SK-N-SH (cell line): ENCODE measurements around the gene DCAF17. TPM values are rescaled to one million over a fixed set of nuclear protein-coding genes. Genes with fewer than 3 reads are reported as not detected.

Experiments
- CTCF ChIA-PET: fragments of 300-600, 350-600 bp; formaldehyde crosslinking; extraction: SDS; loops from one replicate; lab custom pipeline; 2021; lab: Yijun Ruan, JAX
- POLR2A ChIA-PET: fragments of 350-600 bp; sonication (Branson Sonifier 250); formaldehyde crosslinking; extraction: SDS; loops from one replicate; lab custom pipeline; 2020; ENCODE audit warnings: antibody characterized with exemption, inconsistent platforms; lab: Yijun Ruan, JAX
- DNase-seq: peaks from one replicate; pipeline ENCODE4 v3.0.0; 2012
- H2AFZ ChIP-seq: fragments of 200-600 bp; sonication (generic); 2 replicates; pipeline ENCODE4 v1.8.1; 2016; ENCODE audit warnings: antibody characterized with exemption, mild to moderate bottlenecking, low read depth
- H3F3A ChIP-seq: fragments of 200-600 bp; sonication (generic); replicated peaks from 2 replicates; pipeline ENCODE3; 2016; ENCODE audit warnings: antibody characterized with exemption, mild to moderate bottlenecking; ENCODE audit not compliant: insufficient read depth
- H3K27ac ChIP-seq, 2 experiments: fragments of 200-500 bp in 1 of 2; fragments of 200-600 bp in 1 of 2; sonication (Bioruptor generic) in 1 of 2; sonication (generic), shearing (Covaris generic) in 1 of 2; 2 replicates each; pipeline versions ENCODE4 v1.5.1 to v1.6.1; 2014 to 2016; ENCODE audit warnings: low read depth in 2 of 2, inconsistent platforms in 1 of 2, low read length in 1 of 2, mild to moderate bottlenecking in 1 of 2, mixed read lengths in 1 of 2
- H3K27me3 ChIP-seq: fragments of 200-600 bp; sonication (generic), shearing (Covaris generic); 2 replicates; pipeline ENCODE4 v1.6.1; 2016; ENCODE audit warnings: mixed run types; ENCODE audit not compliant: insufficient read depth
- H3K36me3 ChIP-seq, 2 experiments: fragments of 200-500 bp in 1 of 2; fragments of 200-600 bp in 1 of 2; sonication (Bioruptor generic) in 1 of 2; sonication (generic) in 1 of 2; replicated peaks in 1 of 2; 2 replicates each; pipeline versions ENCODE3 to v1.5.1; 2014 to 2016; ENCODE audit warnings: low read length in 1 of 2, mild to moderate bottlenecking in 1 of 2; ENCODE audit not compliant: insufficient read depth in 2 of 2, control insufficient read depth in 1 of 2
- H3K4me1 ChIP-seq, 2 experiments: fragments of 200-500 bp in 1 of 2; fragments of 200-600 bp in 1 of 2; sonication (Bioruptor generic) in 1 of 2; sonication (generic), shearing (Covaris generic) in 1 of 2; 2 replicates each; pipeline versions ENCODE4 v1.5.1 to v1.6.1; 2014 to 2016; ENCODE audit warnings: low read depth in 1 of 2, low read length in 1 of 2, mixed run types in 1 of 2; ENCODE audit not compliant: insufficient read depth in 2 of 2, control insufficient read depth in 1 of 2
- H3K4me2 ChIP-seq: fragments of 200-600 bp; sonication (generic), shearing (Covaris generic); 2 replicates; pipeline ENCODE4 v1.6.1; 2017; ENCODE audit warnings: mixed run types
- H3K4me3 ChIP-seq, 2 experiments: fragments of 200-500 bp in 1 of 2; fragments of 200-600 bp in 1 of 2; sonication (Bioruptor generic) in 1 of 2; sonication (generic), shearing (Covaris generic) in 1 of 2; 2 replicates each; pipeline versions ENCODE4 v1.5.1 to v1.8.1; 2014 to 2016; ENCODE audit warnings: low read depth in 2 of 2, inconsistent platforms in 1 of 2, low read length in 1 of 2, mild to moderate bottlenecking in 1 of 2, mixed read lengths in 1 of 2, moderate library complexity in 1 of 2
- H3K79me2 ChIP-seq: fragments of 200-600 bp; sonication (generic); 2 replicates; pipeline ENCODE4 v1.8.1; 2017; ENCODE audit warnings: mild to moderate bottlenecking; ENCODE audit not compliant: insufficient read depth
- H3K9ac ChIP-seq: fragments of 200-600 bp; sonication (generic); 2 replicates; pipeline ENCODE4 v1.6.1; 2017; ENCODE audit warnings: mixed run types
- H3K9me2 ChIP-seq: fragments of 200-600 bp; sonication (generic); 2 replicates; pipeline ENCODE4 v1.6.1; 2017; ENCODE audit warnings: mixed run types
- H3K9me3 ChIP-seq: fragments of 200-600 bp; sonication (generic); 2 replicates; pipeline ENCODE4 v1.6.1; 2017; ENCODE audit warnings: mixed run types, mild to moderate bottlenecking, moderate library complexity
- H4K20me1 ChIP-seq: fragments of 200-600 bp; sonication (generic); 2 replicates; pipeline ENCODE4 v1.6.1; 2017; ENCODE audit warnings: mild to moderate bottlenecking, mixed run types; ENCODE audit not compliant: insufficient read depth
- EP300 ChIP-seq, 2 experiments: IDR thresholded peaks; 2 replicates each; pipeline versions ENCODE4 v1.4.0 to v1.6.1; 2012; ENCODE audit warnings: borderline replicate concordance in 1 of 2, low read depth in 1 of 2, low read length in 1 of 2
- FOSL2 ChIP-seq: IDR thresholded peaks from 2 replicates; pipeline ENCODE4 v1.4.0; 2012; ENCODE audit warnings: low read depth, mild to moderate bottlenecking, moderate library complexity, borderline replicate concordance
- FOXM1 ChIP-seq: IDR thresholded peaks from 2 replicates; pipeline ENCODE4 v1.4.0; 2012; ENCODE audit warnings: low read depth, mild to moderate bottlenecking
- JUND ChIP-seq: IDR thresholded peaks from 2 replicates; pipeline ENCODE4 v1.4.0; 2012
- MEF2A ChIP-seq: IDR thresholded peaks from 2 replicates; pipeline ENCODE4 v1.4.0; 2012; ENCODE audit warnings: low read depth, borderline replicate concordance
- MXI1 ChIP-seq: IDR thresholded peaks from 2 replicates; pipeline ENCODE4 v1.6.1; 2012; ENCODE audit warnings: mild to moderate bottlenecking, low read depth, low read length, improper control_type of control experiment
- RCOR1 ChIP-seq: fragments of 150-350 bp; IDR thresholded peaks from 2 replicates; pipeline ENCODE4 v1.6.1; 2017; ENCODE audit warnings: antibody characterized with exemption, low read length
- RFX5 ChIP-seq: IDR thresholded peaks from 2 replicates; pipeline ENCODE4 v1.6.1; 2012; ENCODE audit warnings: mild to moderate bottlenecking, improper control_type of control experiment, low read length
- RXRA ChIP-seq: IDR thresholded peaks from 2 replicates; pipeline ENCODE4 v1.4.0; 2012; ENCODE audit warnings: low read depth, mild to moderate bottlenecking, borderline replicate concordance
- SMC3 ChIP-seq: IDR thresholded peaks from 2 replicates; pipeline ENCODE4 v1.6.1; 2012; ENCODE audit warnings: low read depth, low read length, improper control_type of control experiment
- TAF1 ChIP-seq: IDR thresholded peaks from 2 replicates; pipeline ENCODE4 v1.6.1; 2012; ENCODE audit warnings: low read depth, mild to moderate bottlenecking, low read length, moderate library complexity, borderline replicate concordance
- WGBS: methylation state at CpG from one replicate; pipeline ENCODE4 v1.1.6; 2017; ENCODE audit warnings: low lambda C conversion rate; 5-methylcytosine and 5-hydroxymethylcytosine counted together
- polyA plus RNA-seq, 3 experiments: library from polyadenylated mRNA; depleted of rRNA; stranded (reverse); fragments of >200 nt; gene quantifications; 2 replicates each; pipeline ENCODE4 v1.2.3, GENCODE V29; 2012
- TF ChIP-seq, protein P1 (sequence below): fragments of 150-350 bp; IDR thresholded peaks from 2 replicates; pipeline ENCODE4 v1.6.1; 2016; ENCODE audit warnings: mild to moderate bottlenecking, low read depth, low read length
- TF ChIP-seq, protein P2 (sequence below): IDR thresholded peaks from 2 replicates; pipeline ENCODE4; 2012
- TF ChIP-seq, protein P3 (sequence below): IDR thresholded peaks from 2 replicates; pipeline ENCODE4 v1.4.0; 2012; ENCODE audit warnings: low read depth, borderline replicate concordance
- TF ChIP-seq, protein P4 (sequence below): IDR thresholded peaks from 2 replicates; pipeline ENCODE4 v1.4.0; 2012; ENCODE audit warnings: low read depth, borderline replicate concordance

Gene DCAF17
- polyA plus RNA-seq, 1 of the 3 experiments (the other 2 are of a cell fraction), result 4.9 TPM

DNA sequence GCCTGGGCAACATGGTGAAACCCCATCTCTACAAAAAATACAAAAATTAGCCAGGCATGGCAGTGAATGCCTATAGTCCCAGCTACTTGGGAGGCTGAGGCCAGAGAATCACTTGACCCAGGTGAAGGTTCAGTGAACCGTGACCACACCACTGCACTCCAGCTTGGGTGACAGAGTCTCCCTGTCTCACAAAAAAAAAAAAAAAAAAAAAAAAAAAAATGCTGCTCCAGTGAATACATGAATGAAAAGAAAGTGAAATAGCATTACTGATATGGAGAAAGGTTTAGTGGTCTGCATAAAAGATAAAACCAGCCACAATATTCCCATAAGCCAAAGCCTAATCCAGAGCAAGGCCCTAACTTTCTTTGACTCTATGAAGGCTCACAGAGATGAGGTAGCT, 44.7 kb upstream of the DCAF17 start:
- Histone ChIP-seq H3K4me1 (peaks cover 0 to 14% of the 10 kb centered on the region in 2 experiments; a peak in 2 of 4 replicates), H3K27ac (no peak overlapping the region), H3K27me3 (no peaks in the 10 kb centered on the region), H2AFZ (no peak overlapping the region), H3K36me3 (no peaks in the 10 kb centered on the region), H3K9ac (no peak overlapping the region), H3K9me2 (no peaks in the 10 kb centered on the region), H3K79me2 (no peaks in the 10 kb centered on the region), H3F3A (peaks cover 18% of the 10 kb centered on the region), H3K9me3 (no peaks in the 10 kb centered on the region), H3K4me2 (no peak overlapping the region), H4K20me1 (no peaks in the 10 kb centered on the region), H3K4me3 (no peak overlapping the region)
- DNase-seq, result no peak
- TF ChIP-seq TAF1, result no peak
- no peak for TF ChIP-seq FOXM1
- TF ChIP-seq, protein P1, sequence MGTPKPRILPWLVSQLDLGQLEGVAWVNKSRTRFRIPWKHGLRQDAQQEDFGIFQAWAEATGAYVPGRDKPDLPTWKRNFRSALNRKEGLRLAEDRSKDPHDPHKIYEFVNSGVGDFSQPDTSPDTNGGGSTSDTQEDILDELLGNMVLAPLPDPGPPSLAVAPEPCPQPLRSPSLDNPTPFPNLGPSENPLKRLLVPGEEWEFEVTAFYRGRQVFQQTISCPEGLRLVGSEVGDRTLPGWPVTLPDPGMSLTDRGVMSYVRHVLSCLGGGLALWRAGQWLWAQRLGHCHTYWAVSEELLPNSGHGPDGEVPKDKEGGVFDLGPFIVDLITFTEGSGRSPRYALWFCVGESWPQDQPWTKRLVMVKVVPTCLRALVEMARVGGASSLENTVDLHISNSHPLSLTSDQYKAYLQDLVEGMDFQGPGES, result no peak
- TF ChIP-seq RXRA, result no peak
- no peak for TF ChIP-seq FOSL2
- TF ChIP-seq, protein P2, sequence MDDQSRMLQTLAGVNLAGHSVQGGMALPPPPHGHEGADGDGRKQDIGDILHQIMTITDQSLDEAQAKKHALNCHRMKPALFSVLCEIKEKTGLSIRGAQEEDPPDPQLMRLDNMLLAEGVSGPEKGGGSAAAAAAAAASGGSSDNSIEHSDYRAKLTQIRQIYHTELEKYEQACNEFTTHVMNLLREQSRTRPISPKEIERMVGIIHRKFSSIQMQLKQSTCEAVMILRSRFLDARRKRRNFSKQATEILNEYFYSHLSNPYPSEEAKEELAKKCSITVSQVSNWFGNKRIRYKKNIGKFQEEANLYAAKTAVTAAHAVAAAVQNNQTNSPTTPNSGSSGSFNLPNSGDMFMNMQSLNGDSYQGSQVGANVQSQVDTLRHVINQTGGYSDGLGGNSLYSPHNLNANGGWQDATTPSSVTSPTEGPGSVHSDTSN, result no peak
- TF ChIP-seq EP300 (IDR thresholded peaks at IDR 0.05; ENCODE audit: borderline replicate concordance in 1 of 2, low read depth in 1 of 2, low read length in 1 of 2), result no peak
- no peak for TF ChIP-seq MXI1
- no peak for TF ChIP-seq JUND
- CTCF ChIA-PET, result interaction anchor here (0.9 kb wide), 1 partner anchor 21 kb away, joined by 3 read pairs; no protein-coding TSS in a partner anchor
- POLR2A ChIA-PET, result no interaction called here
- whole genome bisulfite sequencing, result 77% methylated on average over 1 of the region's 1 CpG

DNA sequence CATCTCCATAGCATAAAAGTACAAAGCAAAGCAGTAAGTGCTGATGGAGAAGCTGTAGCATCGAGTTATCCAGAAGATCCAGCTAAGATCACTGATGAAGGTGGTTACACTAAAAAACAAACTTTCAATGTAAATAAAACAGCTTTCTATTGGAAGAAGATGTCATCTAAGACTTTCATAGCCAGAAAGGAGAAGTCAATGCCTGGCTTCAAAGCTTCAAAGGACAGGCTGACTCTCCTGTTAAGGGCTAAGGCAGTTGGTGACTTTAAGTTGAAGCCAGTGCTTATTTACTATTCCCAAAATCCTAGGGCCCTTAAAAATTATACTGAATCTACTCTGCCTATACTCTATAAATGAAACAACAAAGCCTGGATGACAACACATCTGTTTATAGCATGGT, 44.2 kb upstream of the DCAF17 start:
- POLR2A ChIA-PET, result no interaction called here
- no peak overlapping the region for H3K4me2 ChIP-seq
- H3K9ac ChIP-seq, result no peak overlapping the region
- H3K36me3 ChIP-seq, result no peaks in the 10 kb centered on the region
- 100% methylated on average over 1 of the region's 1 CpG for WGBS
- no peaks in the 10 kb centered on the region for H3K9me2 ChIP-seq
- peaks cover 0 to 14% of the 10 kb centered on the region in 2 experiments; a peak in 2 of 4 replicates for H3K4me1 ChIP-seq
- H4K20me1 ChIP-seq, result no peaks in the 10 kb centered on the region
- H3F3A ChIP-seq, result peaks cover 18% of the 10 kb centered on the region
- H3K9me3 ChIP-seq, result no peaks in the 10 kb centered on the region
- no peaks in the 10 kb centered on the region for H3K79me2 ChIP-seq
- no peak for DNase-seq
- no peak overlapping the region for H2AFZ ChIP-seq
- H3K27me3 ChIP-seq, result no peaks in the 10 kb centered on the region
- no peak overlapping the region for H3K27ac ChIP-seq
- TF ChIP-seq RFX5, result no peak
- TF ChIP-seq MEF2A, result no peak
- TF ChIP-seq, protein P3, sequence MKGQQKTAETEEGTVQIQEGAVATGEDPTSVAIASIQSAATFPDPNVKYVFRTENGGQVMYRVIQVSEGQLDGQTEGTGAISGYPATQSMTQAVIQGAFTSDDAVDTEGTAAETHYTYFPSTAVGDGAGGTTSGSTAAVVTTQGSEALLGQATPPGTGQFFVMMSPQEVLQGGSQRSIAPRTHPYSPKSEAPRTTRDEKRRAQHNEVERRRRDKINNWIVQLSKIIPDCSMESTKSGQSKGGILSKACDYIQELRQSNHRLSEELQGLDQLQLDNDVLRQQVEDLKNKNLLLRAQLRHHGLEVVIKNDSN, result no peak
- TF ChIP-seq, protein P1, result no peak
- TF ChIP-seq RCOR1, result no peak
- TF ChIP-seq SMC3, result no peak
- no peak for TF ChIP-seq RXRA
- TF ChIP-seq, protein P4, sequence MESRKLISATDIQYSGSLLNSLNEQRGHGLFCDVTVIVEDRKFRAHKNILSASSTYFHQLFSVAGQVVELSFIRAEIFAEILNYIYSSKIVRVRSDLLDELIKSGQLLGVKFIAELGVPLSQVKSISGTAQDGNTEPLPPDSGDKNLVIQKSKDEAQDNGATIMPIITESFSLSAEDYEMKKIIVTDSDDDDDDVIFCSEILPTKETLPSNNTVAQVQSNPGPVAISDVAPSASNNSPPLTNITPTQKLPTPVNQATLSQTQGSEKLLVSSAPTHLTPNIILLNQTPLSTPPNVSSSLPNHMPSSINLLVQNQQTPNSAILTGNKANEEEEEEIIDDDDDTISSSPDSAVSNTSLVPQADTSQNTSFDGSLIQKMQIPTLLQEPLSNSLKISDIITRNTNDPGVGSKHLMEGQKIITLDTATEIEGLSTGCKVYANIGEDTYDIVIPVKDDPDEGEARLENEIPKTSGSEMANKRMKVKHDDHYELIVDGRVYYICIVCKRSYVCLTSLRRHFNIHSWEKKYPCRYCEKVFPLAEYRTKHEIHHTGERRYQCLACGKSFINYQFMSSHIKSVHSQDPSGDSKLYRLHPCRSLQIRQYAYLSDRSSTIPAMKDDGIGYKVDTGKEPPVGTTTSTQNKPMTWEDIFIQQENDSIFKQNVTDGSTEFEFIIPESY, result no peak
- TF ChIP-seq, all 33 proteins: peak for 0
- CTCF ChIA-PET, result interaction anchor here (0.9 kb wide), 1 partner anchor 20 kb away, joined by 3 read pairs; no protein-coding TSS in a partner anchor
- no peak overlapping the region for H3K4me3 ChIP-seq
